HEK293T (cell line): ENCODE data around the gene OR7G1.

ENCODE experiments used
- SP1 ChIP-seq: fragments of 450-650 bp; IDR thresholded peaks from 2 replicates; pipeline ENCODE4 v1.6.1; 2017
- TARDBP ChIP-seq: fragments of 450-650 bp; IDR thresholded peaks from 2 replicates; pipeline ENCODE4 v1.6.1; 2016

DNA sequence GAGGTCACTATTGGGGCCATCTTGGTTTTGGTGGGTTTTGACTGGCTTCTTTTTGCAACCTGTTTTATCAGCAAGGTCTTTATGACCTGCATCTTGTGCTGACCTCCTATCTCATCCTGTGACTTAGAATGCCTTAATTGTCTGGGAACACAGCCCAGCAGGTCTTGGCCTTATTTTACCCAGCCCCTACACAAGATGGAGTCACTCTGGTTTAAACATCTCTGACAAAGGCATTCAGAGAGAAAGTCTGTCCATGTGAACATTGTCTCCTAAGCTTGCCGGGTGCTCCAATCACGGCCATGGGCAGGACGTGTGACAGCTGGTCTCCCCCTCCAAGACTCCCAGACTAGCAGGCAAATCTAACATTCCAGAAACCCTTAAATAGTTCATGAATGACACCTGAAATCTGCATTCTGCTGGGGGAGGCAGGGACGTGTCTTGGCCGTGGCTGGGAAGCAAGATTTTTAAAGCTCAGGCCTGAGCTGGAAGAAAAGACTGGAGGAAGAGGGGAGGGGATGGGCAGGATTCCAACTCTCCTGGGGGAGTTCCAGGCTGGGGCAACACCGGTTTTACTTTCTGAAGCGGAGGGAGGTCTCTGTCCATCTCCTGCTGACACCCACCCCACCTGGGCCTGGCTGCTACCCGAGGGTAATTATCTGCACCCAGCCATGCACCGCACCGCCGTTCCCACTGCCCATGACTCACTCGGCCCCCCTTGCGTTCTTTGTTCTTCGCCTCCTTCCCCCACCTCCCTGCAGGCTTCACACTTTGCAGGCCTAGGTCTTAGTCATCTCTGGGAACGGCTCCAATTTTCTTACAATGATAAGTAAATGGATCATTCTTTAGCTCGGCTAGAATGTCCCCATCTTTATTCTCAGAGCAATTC lies 40.3 kb downstream of the OR7G1 start:
- TF ChIP-seq SP1 (no peak), TARDBP (no peak)
